Ishikawa (cell line): Measurements from ENCODE around the gene LCT.

Experiments used
- CEBPB ChIP-seq: IDR thresholded peaks from 2 replicates; pipeline ENCODE4 v1.6.1; 2012
- CREB1 ChIP-seq: IDR thresholded peaks from 2 replicates; pipeline ENCODE4 v1.6.1; 2012; ENCODE audit warnings: low read depth
- EGR1 ChIP-seq: IDR thresholded peaks from 2 replicates; pipeline ENCODE4 v1.6.1; 2012
- EP300 ChIP-seq: IDR thresholded peaks from 2 replicates; pipeline ENCODE4 v1.6.1; 2012; ENCODE audit warnings: borderline replicate concordance
- FOXM1 ChIP-seq: IDR thresholded peaks from 2 replicates; pipeline ENCODE4 v1.6.1; 2012; ENCODE audit warnings: low read depth, borderline replicate concordance
- NFIC ChIP-seq: IDR thresholded peaks from 2 replicates; pipeline ENCODE4 v1.6.1; 2012
- RAD21 ChIP-seq: IDR thresholded peaks from 2 replicates; pipeline ENCODE4 v1.6.1; 2012; ENCODE audit warnings: low read depth
- REST ChIP-seq: IDR thresholded peaks from 2 replicates; pipeline ENCODE4 v1.6.1; 2012; ENCODE audit warnings: low read depth, mild to moderate bottlenecking
- TAF1 ChIP-seq: IDR thresholded peaks from 2 replicates; pipeline ENCODE4 v1.6.1; 2012; ENCODE audit warnings: low read depth, mild to moderate bottlenecking
- TEAD4 ChIP-seq: IDR thresholded peaks from 2 replicates; pipeline ENCODE4 v1.6.1; 2012
- USF1 ChIP-seq: IDR thresholded peaks from 2 replicates; pipeline ENCODE4 v1.6.1; 2012
- YY1 ChIP-seq: IDR thresholded peaks from 2 replicates; pipeline ENCODE4 v1.6.1; 2012; ENCODE audit warnings: low read depth
- TF ChIP-seq, protein P1 (sequence below): IDR thresholded peaks from 2 replicates; pipeline ENCODE4 v1.6.1; 2012

- TF ChIP-seq EP300 (no peak), FOXM1 (no peak), TAF1 (no peak), YY1 (no peak), REST (no peak), TEAD4 (no peak), CREB1 (no peak), CEBPB (no peak), USF1 (no peak), RAD21 (no peak), NFIC (no peak), EGR1 (no peak)
- TF ChIP-seq, protein P1, sequence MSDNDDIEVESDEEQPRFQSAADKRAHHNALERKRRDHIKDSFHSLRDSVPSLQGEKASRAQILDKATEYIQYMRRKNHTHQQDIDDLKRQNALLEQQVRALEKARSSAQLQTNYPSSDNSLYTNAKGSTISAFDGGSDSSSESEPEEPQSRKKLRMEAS = no peak
These were observed 96.8 kb downstream of the LCT start for GRCh38 chr2:135740206-135740605.
